ELF-1 (cell line): Measurements from ENCODE around the gene FUZ.
A peak's percentile ranks its signal among the peaks of the same experiment; 100 is the strongest.
"Not testable (repeated sequence)": the region's sequence is repeated elsewhere in the genome, so short reads cannot be mapped to it uniquely, and the experiment has no call there.

Experiments used
- DNase-seq: peaks from one replicate; pipeline ENCODE4 v3.0.0-alpha.2; 2016; ENCODE audit warnings: low read depth, low spot score

The FUZ gene

GRCh38 chr19:49832556-49832955 is 19.5 kb upstream of the FUZ start:
- no peak for DNase-seq

DNA sequence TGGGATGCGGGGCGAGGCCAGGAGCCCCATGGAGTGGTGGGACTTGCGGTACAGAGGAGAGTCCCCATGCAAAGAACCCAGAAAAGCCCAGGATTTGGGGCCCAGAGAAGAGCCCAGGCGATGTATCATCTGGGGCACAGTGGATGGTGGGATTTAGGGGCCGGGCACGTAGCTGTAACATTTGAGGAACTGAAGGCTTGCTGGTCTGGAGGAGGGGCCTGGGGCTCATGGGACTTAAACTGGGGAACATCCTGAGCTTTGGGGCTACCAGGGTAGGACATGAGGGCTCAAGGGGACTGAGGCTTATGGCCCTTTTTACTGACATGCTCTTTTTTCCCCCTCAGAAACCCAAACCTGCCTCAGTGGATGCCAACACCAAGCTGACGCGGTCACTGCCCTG is 18.5 kb upstream of the FUZ start:
- no peak for DNase-seq

DNA sequence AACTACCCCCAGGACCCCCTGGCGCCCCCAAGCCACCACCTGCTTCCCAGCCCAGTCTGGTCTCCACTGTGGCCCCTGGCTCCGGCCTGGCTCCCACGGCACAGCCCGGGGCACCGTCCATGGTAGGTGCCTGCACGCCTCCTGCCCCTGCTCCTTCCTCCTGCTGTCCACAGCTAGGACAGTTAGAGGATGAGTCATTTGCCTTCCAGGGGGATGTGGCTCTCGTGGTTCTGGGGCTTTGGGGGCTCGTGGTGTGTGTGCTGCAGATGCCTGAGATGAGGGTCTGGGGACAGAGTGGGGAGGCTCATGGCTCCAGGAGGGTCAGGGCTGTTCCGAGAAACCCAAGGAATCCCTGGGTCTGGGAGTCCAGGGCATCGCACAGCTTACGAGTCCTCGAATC is 17.7 kb upstream of the FUZ start:
- no peak for DNase-seq

DNA sequence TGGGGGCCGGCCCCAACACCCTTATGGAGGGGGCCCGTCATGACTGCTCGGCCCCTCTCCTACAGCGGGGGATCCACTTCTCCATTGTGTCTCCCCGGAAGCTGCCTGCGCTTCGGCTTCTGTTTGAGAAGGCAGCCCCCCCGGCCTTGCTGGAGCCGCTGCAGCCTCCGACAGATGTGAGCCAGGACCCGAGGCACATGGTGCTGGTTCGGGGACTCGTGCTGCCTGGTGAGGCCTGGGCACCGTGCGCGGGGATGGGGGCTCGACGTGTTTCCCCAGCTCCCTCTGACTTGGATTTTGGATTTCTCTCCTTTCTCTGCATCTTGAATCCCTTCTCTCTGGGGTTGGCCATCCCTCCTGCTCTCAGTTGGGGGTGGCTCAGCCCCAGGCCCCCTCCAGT is 16.6 kb upstream of the FUZ start:
- no peak for DNase-seq

DNA sequence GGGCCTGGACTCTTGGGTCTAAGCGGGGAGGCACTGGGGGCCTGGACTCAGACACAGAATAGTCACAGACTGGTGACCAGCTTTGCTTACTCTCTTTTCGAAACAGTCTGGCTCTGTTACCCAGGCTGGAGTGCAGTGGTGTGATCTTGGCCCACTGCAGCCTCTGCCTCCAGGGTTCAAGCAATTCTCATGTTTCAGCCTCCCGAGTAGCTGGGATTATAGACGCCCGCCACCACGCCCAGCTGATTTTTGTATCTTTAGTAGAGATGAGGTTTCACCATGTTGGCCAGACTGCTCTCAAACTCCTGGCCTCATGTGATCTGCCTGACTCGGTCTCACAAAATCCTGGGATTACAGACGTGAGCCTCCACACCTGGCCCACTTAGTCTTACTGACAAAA is 16.1 kb upstream of the FUZ start:
- DNase-seq: no peak

- no peak for DNase-seq
Observed at GRCh38 chr19:49827034-49827433, 13.9 kb upstream of the FUZ start.

DNA sequence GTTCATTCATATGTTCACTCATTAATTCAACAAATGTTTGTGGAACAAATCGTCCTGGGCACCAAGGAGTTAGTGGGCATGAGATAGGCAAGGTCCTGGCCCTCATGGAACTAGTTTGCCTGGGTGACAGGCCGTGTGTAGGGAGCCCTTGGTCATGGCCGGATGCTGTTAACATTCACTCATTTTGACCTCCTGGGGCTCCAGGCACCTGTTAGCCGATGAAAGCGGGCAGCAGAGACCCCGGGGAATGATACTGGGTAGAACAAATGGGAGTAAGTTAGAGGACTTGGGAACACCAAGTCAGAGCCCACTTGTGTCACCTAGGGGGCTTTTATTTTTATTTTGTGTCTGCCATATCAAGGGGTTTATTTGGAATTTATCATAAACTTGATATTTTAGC is 11.6 kb upstream of the FUZ start:
- no peak for DNase-seq

- no peak for DNase-seq
Observed at GRCh38 chr19:49823472-49823871, 10.4 kb upstream of the FUZ start.

- DNase-seq: no peak
Observed at GRCh38 chr19:49820125-49820524, 7.0 kb upstream of the FUZ start.

DNA sequence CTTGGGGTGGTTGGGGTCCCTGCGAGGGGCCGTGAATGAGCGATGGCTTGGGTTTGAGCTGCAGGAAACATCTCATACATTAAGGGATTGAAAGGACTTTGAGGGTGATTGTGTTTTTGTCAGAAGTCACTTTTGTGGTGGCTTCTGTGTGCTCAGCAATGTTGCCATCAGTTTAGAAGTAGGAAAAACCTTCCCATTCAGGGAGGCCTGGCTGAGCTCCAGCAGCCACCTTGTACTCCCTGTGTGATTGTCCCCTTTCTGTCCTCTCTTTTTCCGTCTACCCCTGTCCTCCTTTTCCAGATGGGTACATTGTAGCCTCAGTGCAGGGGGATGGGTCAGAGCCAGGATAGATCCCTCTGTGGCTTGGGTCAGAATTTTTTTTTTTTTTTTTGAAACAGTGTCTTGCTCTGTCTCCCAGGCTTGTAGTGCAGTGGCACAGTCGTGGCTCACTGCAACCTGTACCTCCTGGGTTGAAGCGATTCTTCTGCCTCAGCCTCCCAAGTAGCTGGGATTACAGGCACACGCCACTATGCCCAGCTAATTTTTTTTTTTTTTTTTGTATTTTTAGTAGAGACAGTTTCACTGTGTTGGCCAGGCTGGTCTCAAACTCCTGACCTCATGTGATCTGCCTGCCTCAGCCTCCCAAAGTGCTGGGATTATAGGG is 6.5 kb upstream of the FUZ start:
- not testable (repeated sequence) for DNase-seq

DNA sequence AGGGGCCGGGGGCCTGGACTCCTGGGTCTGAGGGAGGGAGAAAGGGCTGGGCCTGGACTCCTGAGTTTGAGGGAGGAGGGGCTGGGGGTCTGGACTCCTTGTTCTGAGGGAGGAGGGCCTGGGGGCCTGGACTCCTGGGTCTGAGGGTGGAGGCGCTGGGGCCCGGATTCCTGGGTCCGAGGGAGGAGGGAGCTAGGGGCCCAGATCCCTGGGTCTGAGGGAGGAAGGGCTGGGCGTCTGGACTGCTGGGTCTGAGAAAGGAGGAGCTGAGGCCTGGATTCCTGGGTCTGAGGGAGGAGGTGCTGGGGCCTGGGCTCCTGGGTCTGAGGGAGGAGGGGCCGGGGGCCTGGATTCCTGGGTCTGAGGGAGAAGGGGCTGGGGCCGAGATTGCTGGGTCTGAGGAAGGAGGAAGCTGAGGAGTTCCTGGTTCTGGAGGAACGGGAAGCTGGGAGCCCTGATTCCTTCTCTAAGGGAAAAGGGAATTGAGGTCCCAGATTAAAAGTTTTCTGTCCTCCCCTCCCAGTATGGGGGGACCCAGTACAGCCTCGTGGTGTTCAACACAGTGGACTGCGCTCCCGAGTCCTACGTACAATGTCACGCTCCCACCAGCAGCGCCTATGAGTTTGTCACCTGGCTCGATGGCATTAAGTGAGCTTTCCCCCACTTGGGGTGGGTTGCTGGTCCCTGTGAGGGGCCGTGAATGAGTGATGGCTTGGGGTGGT is 5.7 kb upstream of the FUZ start:
- DNase-seq: peak; percentile 29

GRCh38 chr19:49817964-49818648 is 5.0 kb upstream of the FUZ start, which contains the start of gene MED25:
MED25 (plus strand) TSS chr19:49818289; CDS start chr19:49818342, 53 bp downstream.
- DNase-seq: peak; percentile 96

GRCh38 chr19:49816590-49816989 is 3.5 kb upstream of the FUZ start:
- DNase-seq: no peak

DNA sequence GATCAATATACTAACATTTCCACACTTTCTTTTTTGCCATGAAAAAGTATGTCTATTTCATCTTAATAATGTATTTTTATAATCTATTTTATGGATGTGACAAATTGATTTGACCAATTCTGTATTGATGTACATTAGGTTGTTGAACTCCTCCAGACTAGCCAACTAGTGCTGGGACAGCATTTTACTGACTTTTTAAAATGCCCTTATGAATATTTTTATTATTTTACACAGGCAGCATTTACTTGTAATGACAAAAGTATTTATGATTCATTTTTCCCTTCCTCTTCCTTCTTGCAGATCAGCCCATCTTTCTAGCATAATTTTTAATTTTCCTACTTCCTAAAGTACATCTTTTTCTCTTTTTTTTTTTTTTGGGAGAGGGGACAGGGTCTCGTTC is 918 bp upstream of the FUZ start:
- no peak for DNase-seq

DNA sequence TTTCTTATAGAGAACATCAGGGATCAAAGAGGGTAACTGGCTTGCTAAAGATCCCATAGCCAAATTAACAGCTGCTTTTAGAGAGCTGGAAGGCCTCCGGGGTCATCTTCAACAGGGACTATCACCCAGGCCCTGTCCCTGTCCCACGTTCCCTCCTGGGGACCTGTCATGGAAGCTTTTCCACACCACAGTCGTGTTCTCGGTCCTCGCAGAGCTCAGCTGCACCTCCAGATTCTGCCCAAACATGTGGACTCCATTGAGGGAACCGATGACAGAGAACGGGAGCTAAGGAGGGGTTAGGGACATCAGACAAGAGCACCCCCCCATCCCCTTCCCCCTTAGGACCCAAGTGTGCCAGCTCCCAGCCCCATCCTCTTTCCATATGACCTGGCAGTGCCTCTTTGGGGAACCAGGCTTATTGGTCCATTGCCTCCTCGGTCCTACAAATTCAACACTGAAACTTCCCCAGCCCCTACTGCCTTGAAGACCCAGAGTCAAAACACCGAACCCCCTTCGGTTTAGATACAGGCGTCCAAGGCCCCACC is 568 bp downstream of the FUZ start:
- no peak for DNase-seq

DNA sequence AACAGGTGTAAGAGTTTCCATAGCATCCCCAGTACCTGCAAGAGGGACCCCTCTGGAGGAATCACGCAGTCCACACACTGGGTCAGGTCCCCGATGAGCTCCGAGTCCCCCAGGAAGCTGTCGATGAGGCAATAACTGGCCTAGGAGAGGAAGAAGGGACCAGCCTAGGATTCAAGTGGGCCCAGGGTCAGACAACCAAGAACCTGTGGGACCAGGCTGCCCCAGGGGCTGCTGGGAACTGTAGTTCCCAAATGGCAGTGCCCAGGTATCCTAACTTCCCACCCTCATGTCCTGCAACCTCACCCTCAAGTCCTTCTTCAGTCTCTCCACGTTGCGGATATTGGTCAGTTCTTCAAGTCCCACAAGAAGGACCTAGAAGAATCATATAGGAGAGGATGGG is 1.8 kb downstream of the FUZ start:
- no peak for DNase-seq

DNA sequence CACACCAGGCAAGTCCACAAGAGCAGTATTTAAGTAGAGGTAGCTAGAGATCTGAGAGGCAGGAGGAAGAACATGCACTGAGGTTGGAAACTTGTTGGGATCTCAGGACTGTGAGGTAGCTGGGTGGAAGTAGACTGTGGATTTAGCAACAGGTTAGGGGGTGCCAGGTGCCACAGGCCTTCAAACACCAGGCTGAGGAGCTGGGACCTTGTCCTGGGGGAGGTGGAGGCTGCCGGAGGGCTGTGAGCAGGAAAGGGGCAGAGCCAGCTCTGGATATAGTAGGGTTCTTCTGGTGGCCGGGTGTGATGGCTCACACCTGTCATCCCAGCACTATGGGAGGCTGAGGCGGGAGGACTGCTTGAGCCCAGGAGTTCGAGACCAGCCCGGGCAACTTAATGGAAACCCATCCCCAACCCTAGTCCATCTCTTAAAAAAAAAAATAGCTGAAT is 3.1 kb downstream of the FUZ start:
- DNase-seq: no peak

GRCh38 chr19:49809160-49809940 is 3.7 kb downstream of the FUZ start:
- peak; percentile 70 for DNase-seq

DNA sequence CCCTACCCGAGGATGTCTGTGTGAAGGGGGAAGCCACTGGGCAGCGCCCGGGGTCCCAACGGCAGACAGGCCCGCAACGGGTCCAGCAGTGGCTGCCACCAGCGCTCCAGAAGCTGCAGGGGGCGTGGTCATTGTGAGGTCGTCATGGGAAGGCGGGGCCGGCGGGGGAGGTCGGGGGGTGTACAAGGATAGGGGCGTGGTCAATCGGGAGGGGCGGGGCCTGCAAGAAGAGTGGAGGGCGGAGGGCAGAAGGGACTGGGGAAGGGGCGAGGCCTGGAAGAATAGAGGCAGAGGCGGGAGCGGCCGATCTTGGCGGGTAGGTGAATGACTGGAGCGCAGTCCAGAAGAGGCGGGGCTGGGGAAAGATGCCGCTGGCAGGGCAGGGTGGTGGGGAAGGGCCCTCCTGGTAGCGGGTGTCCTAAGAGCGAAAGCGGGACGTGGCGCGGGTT is 4.4 kb downstream of the FUZ start:
- DNase-seq: peak; percentile 95

DNA sequence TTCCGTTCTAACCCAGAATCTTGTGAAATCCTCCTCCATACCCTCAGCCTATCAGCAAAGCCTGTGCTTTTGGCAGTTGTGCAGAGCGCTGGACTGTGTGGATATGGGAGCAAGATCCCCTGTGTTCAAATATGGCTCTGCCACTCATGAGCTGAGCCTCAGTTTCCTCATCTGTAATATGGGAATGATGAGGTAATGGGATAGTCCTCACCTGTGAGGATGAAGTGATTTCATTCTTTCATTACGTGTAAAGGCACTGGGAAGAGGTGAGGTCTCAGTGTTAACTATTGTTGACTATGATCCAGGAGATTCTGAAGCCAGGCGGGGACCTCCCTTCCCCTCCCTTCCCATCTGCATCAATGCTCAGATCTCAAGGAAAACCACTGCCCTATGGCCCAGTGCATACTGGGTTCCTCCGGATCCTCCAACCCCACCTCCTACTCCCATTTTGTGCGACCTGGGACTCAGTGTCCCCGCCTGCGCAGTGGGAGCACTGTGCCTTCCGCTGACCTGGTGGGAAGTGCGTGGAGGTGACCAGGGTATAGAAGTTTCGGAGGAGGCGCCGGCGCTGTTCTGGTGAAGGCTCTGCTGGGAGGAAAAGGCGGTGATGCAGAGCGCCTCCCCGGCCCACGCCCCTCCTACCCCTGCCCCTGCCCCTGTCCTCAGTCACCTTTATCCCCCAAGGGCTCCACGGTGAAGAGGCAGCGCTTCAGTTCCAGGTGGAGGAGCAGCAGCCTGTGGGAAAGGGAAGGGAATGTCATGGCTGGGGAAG is 5.0 kb downstream of the FUZ start:
- no peak for DNase-seq
